Measurements from ENCODE around the gene TESK1. TPM values are rescaled to one million over a fixed set of nuclear protein-coding genes. Genes with fewer than 3 reads are reported as not detected.

Gene TESK1
- total and polyA plus RNA-seq, 2 of the 8 experiments (the other 6 are each of a cell fraction or from before 2014, with no cell fraction given), result 13.5 to 13.9 TPM

GRCh38 chr9:35619800-35620158, 14.7 kb downstream of the TESK1 start (continued):
- TF ChIP-seq CHD7 (IDR thresholded peaks at IDR 0.05; ENCODE audit: insufficient replicate concordance, low read length) (no peak), CHD1 (IDR thresholded peaks at IDR 0.05; ENCODE audit: low read depth, low read length) (no peak), EP300 (IDR thresholded peaks at IDR 0.05; ENCODE audit: borderline replicate concordance in 1 of 2, low read depth in 2 of 2, low read length in 2 of 2) (no peak), SRF (IDR thresholded peaks at IDR 0.05; ENCODE audit: low read depth, low read length) (no peak), GABPA (IDR thresholded peaks at IDR 0.05; ENCODE audit: borderline replicate concordance, insufficient read depth, low read length) (no peak), NANOG (IDR thresholded peaks at IDR 0.05; ENCODE audit: insufficient read depth, low read depth, low read length, poor library complexity, severe bottlenecking) (no peak), POLR2A (IDR thresholded peaks at IDR 0.05; ENCODE audit: control extremely low read depth in 1 of 2, low read depth in 2 of 2, low read length in 2 of 2) (no peak), GTF2F1 (IDR thresholded peaks at IDR 0.05; ENCODE audit: borderline replicate concordance, low read depth, low read length) (no peak)
- TF ChIP-seq, protein P1, sequence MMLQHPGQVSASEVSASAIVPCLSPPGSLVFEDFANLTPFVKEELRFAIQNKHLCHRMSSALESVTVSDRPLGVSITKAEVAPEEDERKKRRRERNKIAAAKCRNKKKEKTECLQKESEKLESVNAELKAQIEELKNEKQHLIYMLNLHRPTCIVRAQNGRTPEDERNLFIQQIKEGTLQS (IDR thresholded peaks at IDR 0.05; ENCODE audit: insufficient read depth, low read depth, low read length), result no peak
